HG03575 (cell line): ENCODE results near the gene ITGA5.

Experiments
- ATAC-seq: cut with Tn5 transposase; IDR thresholded peaks from one replicate; pipeline ENCODE4 v1.9.1; 2021; ENCODE audit not compliant: unreplicated experiment, insufficient number of reproducible peaks, low FRiP score; ENCODE audit errors: extremely low read depth

Gene ITGA5

GRCh38 chr12:54392485-54393206 is 26.4 kb downstream of the ITGA5 start:
- ATAC-seq = no peak

GRCh38 chr12:54390668-54391551 is 28.2 kb downstream of the ITGA5 start:
- no peak for ATAC-seq

GRCh38 chr12:54390176-54390667 is 28.8 kb downstream of the ITGA5 start:
- no peak for ATAC-seq

- ATAC-seq = no peak
These were observed 29.4 kb downstream of the ITGA5 start for GRCh38 chr12:54389607-54390175.

- no peak for ATAC-seq
These were observed 29.9 kb downstream of the ITGA5 start for GRCh38 chr12:54389134-54389508.

- no peak for ATAC-seq
These were observed 30.6 kb downstream of the ITGA5 start for GRCh38 chr12:54388237-54389133.

- no peak for ATAC-seq
These were observed 32.0 kb downstream of the ITGA5 start for GRCh38 chr12:54387114-54387467.

- ATAC-seq = no peak
These were observed 32.5 kb downstream of the ITGA5 start for GRCh38 chr12:54386403-54387113.

GRCh38 chr12:54385251-54385914 is 33.7 kb downstream of the ITGA5 start:
- ATAC-seq = no peak

GRCh38 chr12:54384591-54385041 is 34.5 kb downstream of the ITGA5 start, which contains the start of gene ZNF385A:
Gene ZNF385A (minus strand): TSS chr12:54384733. CDS start chr12:54384514, 219 bp downstream.
- no peak for ATAC-seq

GRCh38 chr12:54383041-54383609 is 35.9 kb downstream of the ITGA5 start:
- ATAC-seq = no peak

- no peak for ATAC-seq
These were observed 37.9 kb downstream of the ITGA5 start for GRCh38 chr12:54381136-54381535.

GRCh38 chr12:54379398-54380201 is 39.5 kb downstream of the ITGA5 start:
- ATAC-seq = no peak

- ATAC-seq = no peak
These were observed 40.2 kb downstream of the ITGA5 start for GRCh38 chr12:54378796-54379397.

GRCh38 chr12:54377797-54378515 is 41.1 kb downstream of the ITGA5 start:
- ATAC-seq = no peak

- no peak for ATAC-seq
These were observed 42.1 kb downstream of the ITGA5 start for GRCh38 chr12:54377007-54377406.
